Ascending aorta (tissue), 2 donors: Measurements from ENCODE around the gene OSER1. TPM values are rescaled to one million over a fixed set of nuclear protein-coding genes. Genes with fewer than 3 reads are reported as not detected.

Source experiments
- DNase-seq, 2 donors: peaks; one replicate each; pipeline ENCODE4 v3.0.0-alpha.2; 2019; ENCODE audit warnings: low spot score in 2 of 2
- H3K27ac ChIP-seq, 2 donors: fragments of 200-600 bp; sonication (generic); one replicate each; pipeline ENCODE4 v1.5.1; 2016 to 2017; ENCODE audit warnings: mild to moderate bottlenecking in 1 of 2
- H3K27me3 ChIP-seq: fragments of 200-600 bp; sonication (generic); one replicate; pipeline ENCODE4 v1.5.1; 2017
- H3K36me3 ChIP-seq, 2 donors: fragments of 200-600 bp; sonication (generic); one replicate each; pipeline ENCODE4 v1.5.1; 2016
- H3K4me1 ChIP-seq, 2 donors: fragments of 200-600 bp; sonication (generic); one replicate each; pipeline ENCODE4 v1.5.1; 2016 to 2017; ENCODE audit warnings: mild to moderate bottlenecking in 1 of 2
- H3K4me3 ChIP-seq, 2 donors: fragments of 200-600 bp; sonication (generic); one replicate each; pipeline ENCODE4 v1.5.1; 2016 to 2017; ENCODE audit warnings: mild to moderate bottlenecking in 1 of 2
- H3K9me3 ChIP-seq, 2 donors: fragments of 200-600 bp; sonication (generic); one replicate each; pipeline ENCODE4 v1.5.1; 2016
- intact Hi-C: fragments of 100-400 bp; cut with DNase I; formaldehyde crosslinking; loops from one replicate; pipeline ENCODE4 v1.15.1; 2023
- total RNA-seq: library from RNA; depleted of rRNA; stranded (reverse); fragments of >200 nt; gene quantifications from one replicate; pipeline ENCODE4 v1.1.0, GENCODE V29; 2016
- TF ChIP-seq, protein P1 (sequence below), 3 experiments: fragments of 200-600 bp in 2 of 3; fragments of 450-650 bp in 1 of 3; sonication (generic) in 2 of 3; IDR thresholded peaks; one replicate each; pipeline ENCODE4 v1.5.1; 2016 to 2019; ENCODE audit warnings: antibody characterized with exemption in 3 of 3, mild to moderate bottlenecking in 1 of 3, moderate library complexity in 1 of 3

The OSER1 gene
- total RNA-seq, 1 donor from 2014 or later: 9.2 TPM

DNA sequence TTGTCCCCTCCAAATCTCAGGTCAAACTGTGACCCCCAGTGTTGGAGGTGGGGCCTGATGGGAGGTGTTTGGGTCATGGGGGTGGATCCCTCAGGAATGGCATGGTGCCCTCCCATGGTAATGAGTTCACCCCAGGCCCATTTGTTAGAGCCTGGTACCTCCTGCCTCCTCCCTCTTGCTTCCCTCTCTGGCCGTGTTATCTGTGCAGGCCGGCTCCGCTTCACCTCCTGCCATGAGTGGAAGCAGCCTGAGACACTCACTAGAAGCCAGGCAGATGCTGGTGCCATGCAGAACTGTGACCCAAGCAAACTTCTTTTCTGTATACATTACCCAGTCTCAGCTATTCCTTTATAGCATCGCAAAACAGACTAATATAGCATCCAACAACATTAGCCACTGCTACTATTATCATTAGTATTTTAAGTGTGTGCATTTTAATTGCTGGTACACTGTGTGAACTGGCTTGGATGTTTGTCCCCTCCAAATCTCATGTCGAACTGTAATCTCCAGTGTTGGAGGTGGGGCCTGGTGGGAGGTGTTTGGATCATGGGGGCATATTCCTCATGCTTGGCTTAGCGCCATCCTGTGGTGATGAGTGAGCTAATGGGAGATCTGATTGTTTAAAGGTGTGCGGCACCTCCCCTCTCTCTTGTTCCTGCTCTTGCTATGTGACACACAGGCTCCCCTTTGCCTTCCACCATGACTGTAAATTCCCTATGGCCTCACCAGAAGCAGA, 12.2 kb upstream of the OSER1 start:
- Histone ChIP-seq H3K9me3 (no peaks in the 10 kb centered on the region), H3K4me1 (no peaks in the 10 kb centered on the region), H3K27me3 (no peaks in the 10 kb centered on the region), H3K27ac (no peak overlapping the region), H3K4me3 (no peak overlapping the region), H3K36me3 (peaks cover 0 to 8% of the 10 kb centered on the region in 2 donors)
- DNase-seq: no peak
- intact Hi-C loops: no loop called here
- TF ChIP-seq, protein P1, sequence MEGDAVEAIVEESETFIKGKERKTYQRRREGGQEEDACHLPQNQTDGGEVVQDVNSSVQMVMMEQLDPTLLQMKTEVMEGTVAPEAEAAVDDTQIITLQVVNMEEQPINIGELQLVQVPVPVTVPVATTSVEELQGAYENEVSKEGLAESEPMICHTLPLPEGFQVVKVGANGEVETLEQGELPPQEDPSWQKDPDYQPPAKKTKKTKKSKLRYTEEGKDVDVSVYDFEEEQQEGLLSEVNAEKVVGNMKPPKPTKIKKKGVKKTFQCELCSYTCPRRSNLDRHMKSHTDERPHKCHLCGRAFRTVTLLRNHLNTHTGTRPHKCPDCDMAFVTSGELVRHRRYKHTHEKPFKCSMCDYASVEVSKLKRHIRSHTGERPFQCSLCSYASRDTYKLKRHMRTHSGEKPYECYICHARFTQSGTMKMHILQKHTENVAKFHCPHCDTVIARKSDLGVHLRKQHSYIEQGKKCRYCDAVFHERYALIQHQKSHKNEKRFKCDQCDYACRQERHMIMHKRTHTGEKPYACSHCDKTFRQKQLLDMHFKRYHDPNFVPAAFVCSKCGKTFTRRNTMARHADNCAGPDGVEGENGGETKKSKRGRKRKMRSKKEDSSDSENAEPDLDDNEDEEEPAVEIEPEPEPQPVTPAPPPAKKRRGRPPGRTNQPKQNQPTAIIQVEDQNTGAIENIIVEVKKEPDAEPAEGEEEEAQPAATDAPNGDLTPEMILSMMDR (IDR thresholded peaks at IDR 0.05): no peak

DNA sequence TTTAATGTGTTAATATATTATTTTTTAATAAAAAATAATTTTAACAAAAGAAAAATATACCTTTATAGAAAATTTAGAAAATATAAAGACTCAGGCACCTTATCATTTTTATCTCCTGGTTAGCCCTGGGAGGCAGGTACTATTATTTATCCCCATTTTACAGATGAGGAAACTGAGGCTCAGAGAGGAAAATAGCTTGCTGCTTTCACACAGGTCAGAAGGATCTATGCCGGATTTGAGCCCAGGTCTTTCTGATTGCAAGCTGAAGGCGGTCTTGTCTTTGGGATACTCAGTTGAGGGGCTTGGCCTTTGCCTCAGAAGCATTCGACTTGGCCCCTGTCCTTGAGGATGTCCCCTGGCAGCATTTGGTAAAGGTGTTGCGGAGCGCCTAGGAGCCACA, 11.5 kb upstream of the OSER1 start:
- no peaks in the 10 kb centered on the region for H3K4me1 ChIP-seq
- TF ChIP-seq, protein P1 (IDR thresholded peaks at IDR 0.05): no peak
- intact Hi-C loops: no loop called here

DNA sequence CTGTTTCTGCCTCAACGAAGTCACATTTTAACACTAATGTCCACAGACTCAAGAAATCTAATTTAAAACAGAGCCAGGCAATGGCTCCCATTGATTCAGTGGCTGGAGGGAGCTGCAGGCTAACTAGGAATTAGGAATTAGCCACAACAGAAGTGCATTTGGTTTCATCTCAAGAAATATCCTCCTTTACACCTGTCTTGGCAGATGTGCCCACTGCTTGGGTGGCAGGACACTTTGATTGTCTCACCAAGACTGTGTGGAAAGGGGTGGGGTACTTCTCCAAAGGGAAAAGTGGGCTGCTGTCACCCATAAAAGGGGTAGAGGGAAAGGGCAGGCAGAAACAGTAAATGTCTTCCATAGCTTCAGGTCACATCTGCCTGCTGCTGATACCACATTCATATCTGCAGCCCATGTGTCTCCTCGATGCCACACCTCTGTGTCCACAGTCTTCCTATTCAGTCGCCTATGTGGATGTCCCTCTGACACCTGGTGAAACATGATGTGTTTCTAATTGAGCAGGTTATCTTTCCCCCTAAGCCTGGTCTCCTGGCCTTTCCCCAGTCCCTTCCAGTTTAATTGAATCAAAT, 10.9 kb upstream of the OSER1 start:
- Histone ChIP-seq H3K27me3 (no peaks in the 10 kb centered on the region), H3K4me1 (no peaks in the 10 kb centered on the region), H3K27ac (no peak overlapping the region), H3K36me3 (peaks cover 0 to 9% of the 10 kb centered on the region in 2 donors), H3K4me3 (no peak overlapping the region), H3K9me3 (no peaks in the 10 kb centered on the region)
- intact Hi-C loops: no loop called here
- TF ChIP-seq, protein P1 (IDR thresholded peaks at IDR 0.05): no peak
- DNase-seq: no peak

More for the DNA sequence above, 11.5 kb upstream of the OSER1 start:
- H3K36me3 ChIP-seq: peaks cover 0 to 8% of the 10 kb centered on the region in 2 donors
- no peak overlapping the region for H3K4me3 ChIP-seq
- DNase-seq: no peak
- no peak overlapping the region for H3K27ac ChIP-seq
- no peaks in the 10 kb centered on the region for H3K27me3 ChIP-seq
- H3K9me3 ChIP-seq: no peaks in the 10 kb centered on the region

DNA sequence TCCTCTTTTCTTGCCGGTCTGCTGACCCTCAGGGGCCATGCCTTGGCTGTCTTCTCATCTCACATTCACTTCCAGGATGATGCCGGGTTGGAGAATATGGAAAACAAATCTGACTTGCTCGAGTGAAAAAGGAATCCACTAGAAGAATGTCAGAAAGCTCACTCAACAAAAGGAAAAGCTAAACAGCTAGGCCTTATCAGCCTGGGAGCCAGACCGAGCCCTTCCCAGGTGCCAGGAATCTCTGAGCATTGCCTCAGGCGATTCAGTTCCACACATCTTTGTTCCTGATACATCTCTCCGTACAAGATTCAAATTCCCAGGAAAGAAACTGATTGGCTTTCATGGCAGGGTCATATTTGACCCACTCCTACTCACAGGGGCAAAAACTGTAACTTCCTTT, 9.2 kb upstream of the OSER1 start:
- no peaks in the 10 kb centered on the region for H3K4me1 ChIP-seq
- intact Hi-C loops: loop anchor here (10.0 kb wide), 2 partner anchors 645 to 745 kb away; partner anchors contain the start of genes STK4 and TOMM34
- H3K4me3 ChIP-seq: no peak overlapping the region
- no peaks in the 10 kb centered on the region for H3K9me3 ChIP-seq
- H3K27ac ChIP-seq: no peak overlapping the region
- H3K27me3 ChIP-seq: no peaks in the 10 kb centered on the region
- TF ChIP-seq, protein P1 (IDR thresholded peaks at IDR 0.05): no peak
- no peak for DNase-seq
- peaks cover 0 to 8% of the 10 kb centered on the region in 2 donors for H3K36me3 ChIP-seq

DNA sequence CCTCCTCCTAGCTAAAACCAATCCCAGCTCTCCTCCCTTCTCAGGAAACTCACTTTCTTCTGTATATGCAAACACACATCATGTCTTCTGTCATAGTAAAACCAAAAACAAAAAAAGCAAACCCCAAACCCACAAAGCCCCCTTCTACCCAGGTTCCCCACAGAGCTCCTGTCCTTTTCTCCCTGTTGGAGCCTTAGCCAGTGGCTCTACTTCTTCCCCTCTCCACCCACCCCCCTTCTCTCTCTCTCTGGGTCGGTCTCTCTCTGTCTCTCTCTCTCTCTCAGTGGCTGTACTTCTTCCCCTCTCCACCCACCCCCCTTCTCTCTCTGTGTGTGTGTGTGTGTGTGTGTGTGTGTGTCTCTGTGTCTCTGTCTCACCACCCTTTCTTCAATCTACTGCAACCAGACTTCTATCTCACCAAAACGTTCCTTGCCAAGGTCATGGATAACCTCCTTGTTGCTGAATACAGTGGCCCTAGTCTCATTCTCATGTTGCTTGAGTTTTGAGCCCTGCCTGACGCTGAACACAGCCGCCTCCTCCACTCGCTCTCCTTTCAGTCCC, 8.7 kb upstream of the OSER1 start:
- Histone ChIP-seq H3K27me3 (no peaks in the 10 kb centered on the region), H3K27ac (no peak overlapping the region), H3K4me3 (no peak overlapping the region), H3K9me3 (no peaks in the 10 kb centered on the region), H3K36me3 (peaks cover 0 to 4% of the 10 kb centered on the region in 2 donors), H3K4me1 (no peaks in the 10 kb centered on the region)
- intact Hi-C loops: loop anchor here (10.0 kb wide), 2 partner anchors 646 to 746 kb away; partner anchors contain the start of genes STK4 and TOMM34
- no peak for DNase-seq
- TF ChIP-seq, protein P1 (IDR thresholded peaks at IDR 0.05): no peak
